HFFc6 (cell line): ENCODE results near the gene MYO7A. TPM values are rescaled to one million over a fixed set of nuclear protein-coding genes. Genes with fewer than 3 reads are reported as not detected.

ENCODE experiments used
- DNase-seq: peaks from one replicate; pipeline ENCODE4 v3.0.0-alpha.2; 2018
- H3K27ac Mint-ChIP-seq: 2 replicates; pipeline ENCODE4 v1.8.0; 2020; ENCODE audit warnings: mild to moderate bottlenecking, mixed read lengths
- H3K27me3 Mint-ChIP-seq: 2 replicates; pipeline ENCODE4 v1.8.0; 2021; ENCODE audit warnings: mild to moderate bottlenecking, moderate library complexity, mixed read lengths; ENCODE audit not compliant: insufficient read depth
- H3K36me3 Mint-ChIP-seq: 2 replicates; pipeline ENCODE4 v1.8.0; 2021; ENCODE audit warnings: low read depth, mixed read lengths
- H3K4me1 Mint-ChIP-seq: 2 replicates; pipeline ENCODE4 v1.8.0; 2020; ENCODE audit warnings: low read depth, mixed read lengths
- H3K4me3 Mint-ChIP-seq: 2 replicates; pipeline ENCODE4 v1.8.0; 2020; ENCODE audit warnings: mild to moderate bottlenecking, moderate library complexity, mixed read lengths
- H3K9me3 Mint-ChIP-seq: 2 replicates; pipeline ENCODE4 v1.8.0; 2020; ENCODE audit warnings: mild to moderate bottlenecking, mixed read lengths
- CTCF ChIP-seq: fragments of 200-600 bp; sonication (generic); IDR thresholded peaks from 2 replicates; pipeline ENCODE4 v1.5.0; 2021; ENCODE audit warnings: antibody characterized with exemption, mild to moderate bottlenecking
- total RNA-seq, 6 experiments: library from RNA; stranded (reverse); fragmentation: NEBNext Ultra II Directional; extraction: Animal tissue kit (Norgen Biotek cat#: 25700); gene quantifications; 2 replicates in 1 of 6; 3 replicates in 5 of 6; pipeline ENCODE4 v1.2.3, GENCODE V29; 2021

Gene MYO7A
- total RNA-seq, 6 experiments from 2014 or later: 0.05 to 0.09 TPM; not detected in 4

DNA sequence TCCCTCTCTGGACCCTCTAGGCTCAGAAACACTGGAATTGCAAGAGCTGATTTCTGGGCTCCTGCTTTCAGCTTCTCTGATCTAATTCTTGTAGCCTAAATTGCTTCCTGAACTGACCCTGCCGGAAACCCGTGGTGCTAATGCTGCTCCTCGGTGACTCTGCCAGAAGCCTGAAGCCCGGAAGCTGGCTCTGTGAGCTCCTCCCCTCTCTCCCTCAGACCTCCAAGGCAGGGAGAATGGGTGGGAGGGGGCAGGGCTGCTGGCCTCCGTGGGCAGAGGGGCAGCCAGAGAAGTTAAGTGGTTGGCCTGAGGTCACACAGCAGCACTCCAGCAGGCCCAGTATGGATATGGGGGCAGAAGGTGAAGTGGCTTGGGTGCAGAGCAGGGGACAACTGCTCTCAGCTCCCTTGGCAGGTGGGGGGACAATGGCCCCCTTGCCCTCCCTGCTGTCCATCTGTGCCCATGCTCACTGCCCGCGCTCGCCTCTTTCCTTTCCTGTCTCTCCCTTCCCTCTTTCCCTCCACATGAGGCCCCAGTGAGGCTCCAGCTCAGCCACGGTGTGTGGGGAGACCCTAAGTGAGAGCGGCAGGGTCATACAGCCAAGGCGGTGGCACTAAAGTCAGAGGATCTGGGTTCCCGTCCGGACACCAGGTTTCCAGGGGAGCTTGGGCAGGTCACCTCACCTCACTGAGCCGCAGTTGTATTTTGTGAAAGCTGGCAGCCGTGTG lies 45.0 kb upstream of the MYO7A start:
- no peak overlapping the region for H3K27ac Mint-ChIP-seq
- H3K4me1 Mint-ChIP-seq: peaks cover 14% of the 10 kb centered on the region
- H3K9me3 Mint-ChIP-seq: no peaks in the 10 kb centered on the region
- DNase-seq: no peak
- peaks cover 9% of the 10 kb centered on the region; the same call in 1 of the 2 replicates for H3K36me3 Mint-ChIP-seq
- H3K27me3 Mint-ChIP-seq: no peaks in the 10 kb centered on the region; the same call in 1 of the 2 replicates
- no peak for TF ChIP-seq CTCF
- H3K4me3 Mint-ChIP-seq: no peak overlapping the region

- H3K27me3 Mint-ChIP-seq: no peaks in the 10 kb centered on the region
- no peak for TF ChIP-seq CTCF
- DNase-seq: no peak
- H3K36me3 Mint-ChIP-seq: peaks cover 1% of the 10 kb centered on the region; the same call in 1 of the 2 replicates
- peaks cover 14% of the 10 kb centered on the region for H3K4me1 Mint-ChIP-seq
- no peak overlapping the region for H3K27ac Mint-ChIP-seq
- no peak overlapping the region for H3K4me3 Mint-ChIP-seq
- no peaks in the 10 kb centered on the region for H3K9me3 Mint-ChIP-seq
Measured at GRCh38 chr11:77083566-77084245, 44.3 kb upstream of the MYO7A start.

DNA sequence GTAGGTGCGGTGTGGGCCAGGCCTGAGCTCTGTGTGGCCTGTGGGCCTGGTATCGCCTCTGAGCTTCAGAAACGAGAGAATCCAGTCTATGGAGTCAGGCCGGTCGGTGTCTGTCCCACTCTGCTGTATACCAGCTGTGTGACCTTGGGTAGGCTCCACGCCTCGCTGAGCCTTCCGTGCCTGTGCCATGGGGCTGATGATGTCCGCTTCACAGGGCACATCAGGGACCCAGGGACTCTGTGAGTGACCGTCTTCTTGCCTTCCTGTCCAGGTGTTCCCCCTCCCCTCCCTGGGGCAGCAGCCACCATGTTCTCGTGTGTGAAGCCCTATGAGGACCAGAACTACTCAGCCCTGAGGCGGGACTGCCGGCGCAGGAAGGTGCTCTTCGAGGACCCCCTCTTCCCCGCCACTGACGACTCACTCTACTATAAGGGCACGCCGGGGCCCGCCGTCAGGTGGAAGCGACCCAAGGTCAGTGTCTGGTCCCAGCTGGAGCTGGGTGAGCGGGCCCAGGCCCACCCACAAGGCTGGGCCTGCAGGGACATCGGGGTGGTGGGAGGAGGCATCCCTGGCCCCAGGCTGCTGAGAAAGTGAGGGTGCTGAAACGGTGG lies 43.4 kb upstream of the MYO7A start:
- H3K4me3 Mint-ChIP-seq: no peak overlapping the region
- peaks cover 14% of the 10 kb centered on the region for H3K4me1 Mint-ChIP-seq
- H3K9me3 Mint-ChIP-seq: no peaks in the 10 kb centered on the region
- TF ChIP-seq CTCF: no peak
- no peak for DNase-seq
- no peaks in the 10 kb centered on the region for H3K27me3 Mint-ChIP-seq
- no peak overlapping the region for H3K27ac Mint-ChIP-seq
- no peaks in the 10 kb centered on the region for H3K36me3 Mint-ChIP-seq

DNA sequence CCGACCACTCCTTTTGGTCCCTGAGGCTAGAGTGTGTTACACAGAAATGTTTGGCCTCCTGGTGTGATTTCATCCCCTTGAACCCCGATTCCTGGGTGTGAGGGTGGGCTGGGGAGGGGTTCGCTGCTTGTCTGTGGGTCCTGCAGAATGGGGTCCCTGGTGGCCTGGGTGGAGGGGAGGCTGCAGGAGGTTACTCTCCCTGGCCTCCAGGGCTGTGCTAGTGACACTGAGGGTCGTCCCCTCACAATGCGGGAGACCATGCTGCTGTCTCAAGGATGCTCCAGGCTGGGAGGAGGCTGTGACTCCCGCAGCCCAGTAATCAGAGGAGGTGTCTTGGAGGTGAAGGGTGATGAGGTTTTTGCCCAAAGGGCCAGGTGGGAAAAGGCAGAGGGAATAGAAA lies 42.4 kb upstream of the MYO7A start:
- Mint-ChIP-seq H3K27me3 (no peaks in the 10 kb centered on the region), H3K9me3 (no peaks in the 10 kb centered on the region), H3K4me1 (peaks cover 8% of the 10 kb centered on the region), H3K36me3 (no peaks in the 10 kb centered on the region), H3K27ac (no peak overlapping the region), H3K4me3 (no peak overlapping the region)
- no peak for TF ChIP-seq CTCF
- no peak for DNase-seq

- H3K4me1 Mint-ChIP-seq: peaks cover 6% of the 10 kb centered on the region; the same call in 1 of the 2 replicates
- no peak for TF ChIP-seq CTCF
- DNase-seq: no peak
- no peaks in the 10 kb centered on the region for H3K9me3 Mint-ChIP-seq
- H3K27ac Mint-ChIP-seq: no peak overlapping the region
- no peaks in the 10 kb centered on the region for H3K36me3 Mint-ChIP-seq
- no peaks in the 10 kb centered on the region for H3K27me3 Mint-ChIP-seq
- no peak overlapping the region for H3K4me3 Mint-ChIP-seq
Measured at GRCh38 chr11:77086521-77087472, 41.2 kb upstream of the MYO7A start.
